Islet of Langerhans (tissue), 1 donor: ENCODE results near the gene TBC1D17.

Experiments
- FAIRE-seq: peaks from one replicate; lab custom pipeline; 2011; peaks lifted over from hg19 to GRCh38; lab: Jason Lieb, UNC

TBC1D17 gene

GRCh38 chr19:49877879-49878743 lies 609 bp downstream of the TBC1D17 start:
- no peak for FAIRE-seq

GRCh38 chr19:49878744-49879070 lies 1.2 kb downstream of the TBC1D17 start:
- FAIRE-seq = no peak

GRCh38 chr19:49879243-49879963 lies 1.9 kb downstream of the TBC1D17 start:
- FAIRE-seq = no peak

GRCh38 chr19:49880162-49880869 lies 2.8 kb downstream of the TBC1D17 start:
- FAIRE-seq = no peak

DNA sequence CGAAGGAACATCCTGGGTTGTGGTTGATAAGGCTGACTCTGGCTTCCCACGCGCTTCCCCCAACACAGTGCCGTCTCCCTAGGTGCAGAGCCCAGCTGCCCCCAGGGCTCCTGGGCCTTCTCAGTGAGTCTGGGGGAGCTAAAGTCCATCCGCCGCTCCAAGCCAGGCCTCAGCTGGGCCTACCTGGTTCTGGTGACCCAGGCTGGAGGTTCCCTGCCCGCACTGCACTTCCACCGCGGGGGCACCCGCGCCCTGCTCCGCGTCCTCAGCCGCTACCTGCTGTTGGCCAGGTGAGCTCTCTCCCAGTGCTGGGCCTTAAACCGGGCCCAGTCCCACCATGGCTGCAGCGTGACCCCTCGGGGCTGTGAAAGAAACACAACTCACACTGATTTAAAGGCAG lies 3.7 kb downstream of the TBC1D17 start:
- no peak for FAIRE-seq

GRCh38 chr19:49881672-49882394 lies 4.3 kb downstream of the TBC1D17 start:
- FAIRE-seq = no peak

- no peak for FAIRE-seq
Measured at GRCh38 chr19:49882643-49883042, 5.1 kb downstream of the TBC1D17 start.

- no peak for FAIRE-seq
Measured at GRCh38 chr19:49883094-49883493, 5.6 kb downstream of the TBC1D17 start.

DNA sequence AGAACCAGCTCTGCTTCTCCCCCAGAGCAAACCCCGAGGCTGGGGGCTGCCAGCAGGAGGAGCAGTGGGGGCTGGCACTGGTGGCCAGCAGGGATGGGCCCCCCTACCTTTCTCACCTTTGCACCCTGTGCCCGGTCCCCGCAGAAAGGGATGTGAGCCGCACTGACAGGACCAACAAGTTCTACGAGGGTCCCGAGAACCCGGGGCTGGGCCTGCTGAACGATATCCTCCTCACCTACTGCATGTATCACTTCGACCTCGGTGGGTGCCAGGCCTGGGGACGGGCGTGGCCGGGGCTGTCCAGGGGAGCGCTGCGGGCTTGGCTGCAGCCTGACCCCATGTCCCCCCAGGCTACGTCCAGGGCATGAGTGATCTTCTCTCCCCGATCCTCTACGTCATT lies 6.6 kb downstream of the TBC1D17 start:
- no peak for FAIRE-seq

GRCh38 chr19:49884760-49885159 lies 7.3 kb downstream of the TBC1D17 start:
- no peak for FAIRE-seq

GRCh38 chr19:49887037-49887664 lies 9.6 kb downstream of the TBC1D17 start:
- FAIRE-seq = no peak

- no peak for FAIRE-seq
Measured at GRCh38 chr19:49887665-49888509, 10.4 kb downstream of the TBC1D17 start.

DNA sequence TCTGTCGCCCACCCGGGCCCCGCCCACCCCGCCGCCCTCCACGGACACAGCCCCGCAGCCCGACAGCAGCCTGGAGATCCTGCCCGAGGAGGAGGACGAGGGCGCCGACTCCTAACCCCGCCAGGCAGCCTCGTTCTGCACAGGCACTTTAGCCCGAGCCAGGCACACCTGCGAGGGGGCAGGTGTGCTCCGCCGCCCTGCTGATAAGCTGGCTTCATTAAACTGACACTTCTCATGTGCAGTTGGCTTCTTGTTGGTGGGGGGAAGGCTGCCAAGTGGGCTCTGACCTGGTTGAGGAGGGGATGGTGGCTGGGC lies 11.0 kb downstream of the TBC1D17 start:
- FAIRE-seq = no peak

DNA sequence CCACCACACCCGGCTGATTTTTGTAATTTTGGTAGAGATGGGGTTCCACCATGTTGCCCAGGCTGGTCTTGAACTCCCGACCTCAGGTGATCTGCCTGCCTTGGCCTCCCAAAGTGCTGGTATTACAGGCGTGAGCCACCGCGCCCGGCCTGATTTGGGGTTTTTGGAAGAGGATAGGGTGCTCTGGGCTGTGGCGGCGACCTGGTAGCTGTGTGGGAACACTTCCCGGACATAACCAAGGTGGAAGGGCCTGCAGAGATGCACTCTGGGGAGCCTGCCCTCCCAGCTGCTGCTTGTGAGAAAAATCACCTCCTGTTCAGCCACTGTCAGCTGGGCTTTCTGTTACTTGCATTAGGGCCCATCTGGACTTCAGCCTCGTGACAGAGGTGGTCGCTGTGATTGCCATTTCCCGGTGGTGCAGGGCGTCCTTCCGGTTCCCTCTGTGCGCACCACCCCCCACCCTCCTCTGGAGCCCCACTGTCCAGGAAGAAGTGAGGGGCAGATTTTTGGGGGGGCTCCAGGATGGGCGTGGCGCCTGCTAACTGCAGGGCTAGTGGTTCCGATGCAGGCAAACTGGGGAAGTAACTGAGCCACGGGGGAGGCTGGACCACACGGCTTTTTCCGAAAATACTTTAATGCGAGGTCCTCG lies 11.7 kb downstream of the TBC1D17 start:
- FAIRE-seq = no peak

DNA sequence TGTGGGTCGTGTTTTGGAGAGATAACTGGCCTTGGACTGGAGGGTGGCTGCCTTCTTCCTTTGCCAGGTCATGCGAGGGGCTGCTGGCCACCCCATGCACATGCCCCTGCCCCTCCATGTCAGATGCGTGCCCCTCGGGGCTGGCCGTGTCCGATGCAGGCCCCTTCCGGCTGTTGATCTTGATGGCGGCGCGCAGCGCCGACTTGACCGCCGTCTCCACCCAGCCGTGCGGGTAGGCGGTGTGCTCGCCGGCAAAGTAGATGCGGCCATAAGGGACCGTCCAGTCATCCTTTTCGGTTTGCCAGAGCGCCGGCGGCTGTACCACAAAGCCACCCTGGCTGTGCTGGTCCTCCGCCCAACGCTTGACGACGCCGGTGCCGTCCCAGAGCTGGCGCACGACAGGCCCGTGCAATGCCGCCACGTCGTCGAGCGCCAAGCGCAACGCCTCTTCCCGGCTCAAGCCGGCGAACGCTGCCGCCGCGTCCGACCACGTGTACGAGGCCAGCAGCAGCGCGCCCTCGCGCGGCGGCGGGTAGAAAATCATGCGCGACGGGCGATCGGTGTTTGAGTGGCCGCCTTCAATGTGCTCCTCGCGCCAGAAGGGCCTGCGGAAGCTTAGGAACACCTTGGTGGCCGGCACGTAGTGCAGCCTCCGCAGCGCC lies 12.3 kb downstream of the TBC1D17 start:
- no peak for FAIRE-seq

- no peak for FAIRE-seq
Measured at GRCh38 chr19:49890349-49891311, 13.1 kb downstream of the TBC1D17 start.

DNA sequence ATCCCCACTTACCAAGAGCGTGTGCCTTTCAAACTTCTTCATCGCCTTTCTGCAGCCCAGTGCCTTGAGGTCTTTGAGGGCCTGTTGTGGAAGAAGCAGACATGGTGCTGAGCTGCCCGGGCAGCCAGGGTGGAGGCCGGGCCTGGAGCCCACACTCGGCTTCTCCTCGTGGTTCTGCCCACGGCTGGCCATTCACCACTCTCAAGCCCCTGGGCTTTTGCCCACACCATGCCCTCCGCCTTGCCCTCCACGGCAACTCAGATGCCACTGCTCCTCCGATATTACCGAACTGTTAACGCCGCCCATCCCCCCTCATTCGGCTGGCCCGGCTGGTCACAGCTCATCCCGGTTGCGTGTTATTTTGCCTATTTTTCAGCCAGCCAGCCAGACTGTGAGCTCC lies 13.9 kb downstream of the TBC1D17 start:
- no peak for FAIRE-seq

DNA sequence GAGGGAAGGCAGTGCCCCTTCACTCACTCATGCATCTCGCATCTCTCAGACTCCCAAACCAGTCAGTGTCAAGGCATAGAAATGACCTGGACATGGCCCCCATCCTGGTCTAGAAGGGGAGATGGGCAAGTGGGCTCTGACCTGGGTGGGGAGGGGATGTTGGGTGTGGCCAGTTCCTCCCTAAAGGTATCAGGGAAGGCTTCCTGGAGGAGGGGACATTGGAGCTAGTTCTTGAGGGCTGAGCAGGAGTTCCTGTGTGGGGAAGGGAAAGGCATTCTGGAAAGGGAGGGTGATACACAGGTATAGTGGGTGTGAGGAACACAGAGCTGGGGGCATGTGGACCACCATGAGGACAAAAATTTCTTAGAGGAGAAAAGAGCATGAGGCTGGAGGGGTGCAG lies 15.2 kb downstream of the TBC1D17 start:
- FAIRE-seq = no peak
